Loucy (cell line): Measurements from ENCODE around the gene DAD1.

ENCODE experiments used
- H2AFZ ChIP-seq: fragments of 200-600 bp; sonication (generic); 2 replicates; pipeline ENCODE4 v1.6.0; 2016; ENCODE audit warnings: antibody characterized with exemption, mild to moderate bottlenecking, low read length, moderate library complexity
- H3F3A ChIP-seq: fragments of 200-600 bp; 2 replicates; pipeline ENCODE4 v1.6.0; 2016; ENCODE audit warnings: antibody characterized with exemption, low read depth, mild to moderate bottlenecking
- H3K27me3 ChIP-seq: fragments of 200-600 bp; sonication (generic); 2 replicates; pipeline ENCODE4 v1.6.1; 2014; ENCODE audit warnings: low read length, mild to moderate bottlenecking; ENCODE audit not compliant: insufficient read depth, poor library complexity, severe bottlenecking
- H3K36me3 ChIP-seq: fragments of 200-600 bp; sonication (generic); 2 replicates; pipeline ENCODE4 v1.6.1; 2016; ENCODE audit warnings: low read length; ENCODE audit not compliant: insufficient read depth
- H3K4me1 ChIP-seq: fragments of 200-600 bp; sonication (generic); 2 replicates; pipeline ENCODE4 v1.5.1; 2014; ENCODE audit warnings: low read length, mild to moderate bottlenecking; ENCODE audit not compliant: insufficient read depth, poor library complexity, severe bottlenecking
- H3K4me2 ChIP-seq: fragments of 200-600 bp; sonication (generic); 2 replicates; pipeline ENCODE4 v1.6.0; 2014; ENCODE audit warnings: antibody characterized with exemption, low read length, low read depth, mild to moderate bottlenecking; ENCODE audit not compliant: poor library complexity, severe bottlenecking
- H3K4me3 ChIP-seq: fragments of 200-600 bp; sonication (generic); 2 replicates; pipeline ENCODE4 v1.5.1; 2014; ENCODE audit warnings: low read length, mild to moderate bottlenecking, mixed read lengths; ENCODE audit not compliant: poor library complexity, severe bottlenecking
- H3K79me2 ChIP-seq: fragments of 200-600 bp; sonication (generic); 2 replicates; pipeline ENCODE4 v1.6.1; 2014; ENCODE audit warnings: low read length; ENCODE audit not compliant: insufficient read depth
- H3K9ac ChIP-seq: fragments of 200-600 bp; sonication (generic); 2 replicates; pipeline ENCODE4 v1.6.0; 2014; ENCODE audit warnings: mild to moderate bottlenecking, low read depth, low read length, moderate library complexity; ENCODE audit not compliant: poor library complexity, severe bottlenecking
- H3K9me2 ChIP-seq: fragments of 200-600 bp; sonication (generic); replicated peaks from 2 replicates; pipeline ENCODE4 v1.6.1; 2016; ENCODE audit warnings: low read depth, low read length, mixed read lengths
- H3K9me3 ChIP-seq: fragments of 200-600 bp; sonication (generic); 2 replicates; pipeline ENCODE4 v1.6.1; 2014; ENCODE audit warnings: mild to moderate bottlenecking, antibody characterized with exemption, low read length, low read depth; ENCODE audit not compliant: insufficient read depth
- H4K20me1 ChIP-seq: fragments of 200-600 bp; sonication (generic); 2 replicates; pipeline ENCODE4 v1.6.0; 2014; ENCODE audit warnings: antibody characterized with exemption, low read length, mild to moderate bottlenecking; ENCODE audit not compliant: insufficient read depth, poor library complexity, severe bottlenecking
- CTCF ChIP-seq: fragments of 200-600 bp; sonication (generic); conservative IDR thresholded peaks from 2 replicates; pipeline ENCODE4 v1.5.1; 2014; ENCODE audit warnings: mild to moderate bottlenecking, antibody characterized with exemption, low read length
- EZH2phosphoT487 ChIP-seq: fragments of 200-600 bp; IDR thresholded peaks from 2 replicates; pipeline ENCODE4 v1.6.1; 2018; ENCODE audit warnings: antibody characterized with exemption, mild to moderate bottlenecking, moderate library complexity, borderline replicate concordance

DAD1 gene

GRCh38 chr14:22535126-22535525 lies 53.9 kb downstream of the DAD1 start:
- Histone ChIP-seq H3K27me3 (no peaks in the 10 kb centered on the region), H3F3A (no peaks in the 10 kb centered on the region), H3K36me3 (peaks cover 68% of the 10 kb centered on the region; the same call in 1 of the 2 replicates), H3K4me1 (peaks cover 79% of the 10 kb centered on the region), H3K4me3 (no peak overlapping the region), H3K9ac (no peak overlapping the region), H3K79me2 (peaks cover 96% of the 10 kb centered on the region), H3K4me2 (no peak overlapping the region), H3K9me3 (no peaks in the 10 kb centered on the region), H4K20me1 (peaks cover 24% of the 10 kb centered on the region), H3K9me2 (no peaks in the 10 kb centered on the region), H2AFZ (no peak overlapping the region)
- TF ChIP-seq EZH2phosphoT487, result no peak
- TF ChIP-seq CTCF, result no peak

DNA sequence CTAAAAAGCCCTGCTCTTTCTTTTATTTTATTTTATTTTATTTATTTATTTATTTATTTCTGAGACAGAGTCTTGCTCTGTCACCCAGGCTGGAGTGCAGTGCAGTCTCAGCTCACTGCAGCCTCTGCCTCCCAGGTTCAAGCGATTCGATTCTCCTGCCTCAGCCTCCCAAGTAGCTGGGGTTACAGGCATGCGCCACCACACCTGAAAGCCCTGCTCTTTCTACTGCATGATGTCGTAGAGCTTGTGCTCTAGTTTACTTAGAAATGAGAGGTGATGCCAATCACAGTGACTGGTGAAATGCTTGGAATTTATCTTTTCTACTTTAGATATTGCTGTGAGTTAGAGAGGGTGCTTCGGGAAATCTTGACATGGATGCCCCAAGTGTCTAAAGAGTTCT lies 54.5 kb downstream of the DAD1 start:
- Histone ChIP-seq H3K9me3 (no peaks in the 10 kb centered on the region), H3K4me2 (no peak overlapping the region), H4K20me1 (peaks cover 27% of the 10 kb centered on the region), H3F3A (no peaks in the 10 kb centered on the region), H3K4me1 (peaks cover 76% of the 10 kb centered on the region), H3K9me2 (no peaks in the 10 kb centered on the region), H3K27me3 (no peaks in the 10 kb centered on the region), H3K9ac (no peak overlapping the region), H2AFZ (no peak overlapping the region), H3K79me2 (peaks cover 96% of the 10 kb centered on the region), H3K4me3 (no peak overlapping the region), H3K36me3 (peaks cover 68% of the 10 kb centered on the region; the same call in 1 of the 2 replicates)
- TF ChIP-seq CTCF (no peak), EZH2phosphoT487 (no peak)

DNA sequence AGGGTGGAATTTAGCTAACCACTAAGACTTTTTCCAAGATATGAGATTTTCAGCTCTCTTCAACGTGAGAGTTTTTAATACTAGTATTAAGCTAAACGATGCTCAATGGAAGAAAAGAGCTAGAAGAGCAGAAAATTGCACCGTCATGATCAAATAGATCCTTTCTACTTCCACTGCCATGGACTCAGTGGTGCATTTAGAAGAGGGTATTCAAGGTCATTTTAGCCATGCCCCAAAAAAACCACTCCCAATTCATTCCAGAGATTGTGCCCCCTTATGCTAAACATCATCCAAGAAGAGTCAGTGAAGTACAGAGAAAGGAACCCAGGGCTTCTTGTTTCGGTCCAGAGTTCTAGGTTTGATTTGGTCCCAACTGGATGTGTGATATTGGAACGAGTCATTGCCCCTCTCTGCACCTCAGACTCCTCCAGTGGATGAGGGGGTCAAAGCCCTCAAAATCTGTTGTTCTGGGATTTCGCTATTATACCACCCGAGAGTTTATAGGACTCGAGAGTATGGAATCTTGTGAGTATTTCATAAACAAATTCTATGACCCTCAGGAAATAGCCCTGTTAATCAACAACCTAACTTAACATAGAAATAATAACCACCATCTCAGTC lies 55.2 kb downstream of the DAD1 start:
- peaks cover 96% of the 10 kb centered on the region for H3K79me2 ChIP-seq
- peaks cover 70% of the 10 kb centered on the region for H3K4me1 ChIP-seq
- no peak overlapping the region for H3K4me3 ChIP-seq
- H3K9me3 ChIP-seq, result no peaks in the 10 kb centered on the region
- H2AFZ ChIP-seq, result no peak overlapping the region
- H3K9me2 ChIP-seq, result no peaks in the 10 kb centered on the region
- H3K4me2 ChIP-seq, result no peak overlapping the region
- H3F3A ChIP-seq, result no peaks in the 10 kb centered on the region
- H4K20me1 ChIP-seq, result peaks cover 28% of the 10 kb centered on the region
- no peaks in the 10 kb centered on the region for H3K27me3 ChIP-seq
- no peak overlapping the region for H3K9ac ChIP-seq
- peaks cover 68% of the 10 kb centered on the region; the same call in 1 of the 2 replicates for H3K36me3 ChIP-seq
- TF ChIP-seq CTCF (no peak), EZH2phosphoT487 (no peak)
